Heart right ventricle (tissue), 16 donors: Measurements from ENCODE around the gene CUBN. TPM values are rescaled to one million over a fixed set of nuclear protein-coding genes. Genes with fewer than 3 reads are reported as not detected.
A peak's percentile ranks its signal among the peaks of the same experiment; 100 is the strongest.

Experiments
- ATAC-seq, 8 donors: fragments of 200-7000 bp; cut with Tn5 transposase; one replicate each; pipeline ENCODE4 v1.9.1; 2020; ENCODE audit warnings: mild to moderate bottlenecking in 8 of 8, moderate library complexity in 8 of 8, moderate number of reproducible peaks in 1 of 8
- DNase-seq, 2 donors: peaks; one replicate each; pipeline ENCODE4 v3.0.0-alpha.2; 2020
- H3K27ac ChIP-seq, 10 donors: fragments of 200-600 bp; sonication (generic) in 2 of 10; one replicate each; pipeline versions ENCODE4 v1.5.0 to v1.8.0; 2020 to 2022; ENCODE audit warnings: mild to moderate bottlenecking in 3 of 10
- H3K27me3 ChIP-seq, 7 donors: fragments of 200-600 bp; one replicate each; pipeline ENCODE4 v1.8.0; 2021 to 2022; ENCODE audit warnings: mild to moderate bottlenecking in 2 of 7
- H3K36me3 ChIP-seq, 9 donors: fragments of 200-600 bp; sonication (generic) in 1 of 9; one replicate each; pipeline versions ENCODE4 v1.5.0 to v1.8.0; 2020 to 2022; ENCODE audit warnings: mild to moderate bottlenecking in 2 of 9
- H3K4me1 ChIP-seq, 9 donors: fragments of 200-600 bp; sonication (generic) in 1 of 9; one replicate each; pipeline versions ENCODE4 v1.5.0 to v1.8.0; 2020 to 2022; ENCODE audit warnings: mild to moderate bottlenecking in 4 of 9
- H3K4me3 ChIP-seq, 10 donors: fragments of 200-600 bp; sonication (generic) in 2 of 10; one replicate each; pipeline versions ENCODE4 v1.5.0 to v1.8.0; 2020 to 2022; ENCODE audit warnings: mild to moderate bottlenecking in 7 of 10, moderate library complexity in 2 of 10
- H3K9me3 ChIP-seq, 11 donors: fragments of 200-600 bp in 10 of 11; sonication (generic) in 2 of 11; one replicate each; pipeline versions ENCODE4 v1.5.0 to v1.8.0; 2013 to 2022; ENCODE audit warnings: mild to moderate bottlenecking in 2 of 11, control low read depth in 1 of 11, moderate library complexity in 1 of 11
- CTCF ChIP-seq, 9 donors: fragments of 200-600 bp; sonication (generic) in 2 of 9; IDR thresholded peaks; one replicate each; pipeline versions ENCODE4 v1.5.0 to v1.8.0; 2021 to 2022; ENCODE audit warnings: antibody characterized with exemption in 9 of 9, mild to moderate bottlenecking in 5 of 9, moderate library complexity in 1 of 9
- WGBS, 2 donors: extraction: QIAGEN DNeasy Blood & Tissue Kit; methylation state at CpG; one replicate each; pipeline ENCODE4 v1.1.7; 2013; ENCODE audit warnings: inconsistent platforms in 1 of 2; 5-methylcytosine and 5-hydroxymethylcytosine counted together
- intact Hi-C, 10 donors: fragments of 100-400 bp; cut with DNase I; formaldehyde crosslinking; loops; one replicate each; pipeline versions ENCODE4 v1.11.1 to v1.14.2; 2022
- polyA plus RNA-seq, 2 donors: library from polyadenylated mRNA; stranded (reverse); fragments of 200-250 nt; gene quantifications; one replicate each; pipeline ENCODE4 v1.2.3, GENCODE V29; 2013
- total RNA-seq, 10 donors: library from RNA; stranded (reverse); fragmentation: NEBNext Ultra II Directional in 3 of 10; extraction: Animal tissue kit (Norgen Biotek cat#: 25700) in 3 of 10; gene quantifications; one replicate each; pipeline versions ENCODE4 v1.2.1 to v1.2.4, GENCODE V29; 2021 to 2023
- donor health status: Arrhythmogenic right ventricular cardiomyopathy.
- donor health status: ischemic (EF 13 %, LVEDD 7.1; RV severe dilation, severe dysfunction).
- donor health status: healthy with polysubstance abuse.
- donor health status: DM: no; HTN: yes; CAD: no.
- donor health status: DM: no; HTN: no; CAD: no.
- donor health status: ischemic (EF 25% LVEDD 6.9; RV normal size, moderate dysfunction).
- donor health status: ischemic (EF 25% LVEDD 5.7; RV mildly dilated, moderate dysfunction).
- donor health status: healthy.
- donor health status: DM: yes; HTN: yes; CAD: no.
- donor health status: Ischemic cardiomyopathy.
- donor health status: ischemic (EF 35%, LVEDD 5.7; RV mildly dilated, moderate dysfunction).
- donor health status: nonischemic (EF 11% LVEDD 7.7; RV severe dilation, severe dysfunction).
- donor health status: DM: yes; HTN: yes; CAD: no.
- donor health status: PGD.
- donor health status: ischemic (EF 29% LVEDD 5.4; RV normal size, mild dysfunction).
- donor health status: nonischemic (EF 23%, LVEDD 6.1; RV moderate dilation, normal function).

Gene CUBN
- total and polyA plus RNA-seq, 12 donors = 0.13 to 1.2 (median 0.42) TPM

DNA sequence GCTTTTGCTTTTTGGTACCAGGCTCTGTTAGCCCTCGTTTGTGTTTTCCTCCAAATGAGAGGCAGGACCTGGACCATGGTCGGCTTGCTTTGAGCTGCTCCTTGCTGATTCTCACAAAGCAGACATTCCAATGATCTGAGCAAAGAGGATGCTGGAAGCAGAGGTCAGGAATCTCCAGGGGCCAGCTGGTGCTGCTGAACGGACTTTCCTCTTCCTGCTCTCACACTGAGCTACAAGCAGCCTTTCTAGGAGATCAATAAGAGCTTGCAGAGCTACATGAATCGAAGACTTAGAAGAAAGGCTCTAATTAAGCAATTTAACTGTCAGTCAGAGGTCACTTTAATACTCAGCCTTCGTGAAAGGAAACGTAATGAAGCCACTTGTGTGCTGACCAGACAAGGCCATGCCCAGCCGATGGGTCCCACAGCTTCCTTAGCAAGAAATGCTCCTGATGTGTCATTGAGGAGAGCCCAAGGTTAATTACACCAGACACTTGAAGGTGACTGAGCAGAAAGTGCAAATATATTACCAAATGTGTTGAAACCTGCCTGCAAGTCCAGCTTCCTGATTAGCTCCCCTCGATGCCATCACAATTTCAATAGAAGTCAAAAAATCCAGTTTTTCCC is 161.1 kb downstream of the CUBN start:
- WGBS, 2 donors = 33 to 38% methylated on average over 8 of the region's 8 CpGs
- Histone ChIP-seq H3K27me3 (peaks cover 0 to 1% (median 0%) of the 10 kb centered on the region in 7 donors), H3K36me3 (no peaks in the 10 kb centered on the region), H3K4me1 (peaks cover 0 to 40% (median 32%) of the 10 kb centered on the region in 9 donors), H3K4me3 (peak overlapping the region in 2 of 10 donors; percentile 16 to 24), H3K9me3 (no peaks in the 10 kb centered on the region), H3K27ac (peak overlapping the region in 8 of 10 donors; percentile 35 to 83 (median 64))
- peak in 7 of 8 donors; percentile 61 to 85 (median 84) for ATAC-seq
- intact Hi-C loops = loop anchor here in 1 of 10 donors (10.0 kb wide), 1 partner anchor 56 kb away; no protein-coding TSS in a partner anchor
- TF ChIP-seq CTCF (IDR thresholded peaks at IDR 0.05) = no peak
- DNase-seq = peak; percentile 25 to 67

- peak in 4 of 8 donors; percentile 16 to 54 (median 47) for ATAC-seq
- 48 to 50% methylated on average over 3 of the region's 3 CpGs for WGBS, 2 donors
- TF ChIP-seq CTCF (IDR thresholded peaks at IDR 0.05) = no peak
- Histone ChIP-seq H3K27ac (peak overlapping the region in 8 of 10 donors; percentile 35 to 83 (median 64)), H3K36me3 (no peaks in the 10 kb centered on the region), H3K9me3 (no peaks in the 10 kb centered on the region), H3K4me3 (peak overlapping the region in 2 of 10 donors; percentile 16 to 24), H3K4me1 (peaks cover 0 to 40% (median 32%) of the 10 kb centered on the region in 9 donors), H3K27me3 (peaks cover 0 to 6% (median 0%) of the 10 kb centered on the region in 7 donors)
- no peak for DNase-seq
- intact Hi-C loops = loop anchor here in 1 of 10 donors (10.0 kb wide), 1 partner anchor 57 kb away; no protein-coding TSS in a partner anchor
These were observed 161.7 kb downstream of the CUBN start for GRCh38 chr10:16967866-16968415.

- no peak for TF ChIP-seq CTCF (IDR thresholded peaks at IDR 0.05)
- intact Hi-C loops = loop anchor here in 1 of 10 donors (10.0 kb wide), 1 partner anchor 58 kb away; no protein-coding TSS in a partner anchor
- Histone ChIP-seq H3K27me3 (peaks cover 0 to 6% (median 0%) of the 10 kb centered on the region in 7 donors), H3K27ac (peak overlapping the region in 7 of 10 donors; percentile 56 to 83 (median 67)), H3K4me1 (peaks cover 0 to 40% (median 32%) of the 10 kb centered on the region in 9 donors), H3K36me3 (no peaks in the 10 kb centered on the region), H3K9me3 (no peaks in the 10 kb centered on the region), H3K4me3 (peak overlapping the region in 2 of 10 donors; percentile 9 to 13)
- 44 to 46% methylated on average over 11 of the region's 11 CpGs for WGBS, 2 donors
- DNase-seq (no peak), ATAC-seq (peak in 6 of 8 donors; percentile 16 to 78 (median 36))
These were observed 162.4 kb downstream of the CUBN start for GRCh38 chr10:16966991-16967865.
